Ectodermal cell (in vitro differentiated cells): Measurements from ENCODE around the gene DCDC2C.

Experiments
- H3K27ac ChIP-seq: 2 replicates; pipeline ENCODE4 v1.7.0; 2013; ENCODE audit warnings: mild to moderate bottlenecking, low read depth, low read length; ENCODE audit not compliant: insufficient read depth, poor library complexity, severe bottlenecking
- H3K27me3 ChIP-seq: 2 replicates; pipeline ENCODE4 v1.7.0; 2013; ENCODE audit warnings: mild to moderate bottlenecking, low read length; ENCODE audit not compliant: insufficient read depth, control insufficient read depth, poor library complexity, severe bottlenecking
- H3K36me3 ChIP-seq: one replicate; pipeline ENCODE4 v1.7.0; 2013; ENCODE audit warnings: low read length; ENCODE audit not compliant: control insufficient read depth, insufficient read depth
- H3K4me1 ChIP-seq: one replicate; pipeline ENCODE4 v1.7.0; 2013; ENCODE audit warnings: low read length; ENCODE audit not compliant: control insufficient read depth, insufficient read depth
- H3K4me3 ChIP-seq: 2 replicates; pipeline ENCODE4 v1.7.0; 2013; ENCODE audit warnings: low read depth, low read length, control low read depth; ENCODE audit not compliant: insufficient read depth
- H3K9me3 ChIP-seq: 2 replicates; pipeline ENCODE4 v1.7.0; 2013; ENCODE audit warnings: mild to moderate bottlenecking, low read length, moderate library complexity; ENCODE audit not compliant: control insufficient read depth
- WGBS, 2 experiments: methylation state at CpG; one replicate each; pipeline ENCODE4 v1.1.7; 2013; ENCODE audit warnings: missing lambda C conversion rate in 2 of 2; 5-methylcytosine and 5-hydroxymethylcytosine counted together

Gene DCDC2C

GRCh38 chr2:3780477-3781402, 77.4 kb downstream of the DCDC2C start:
- Histone ChIP-seq H3K27ac (no peak overlapping the region), H3K9me3 (no peaks in the 10 kb centered on the region), H3K4me3 (no peak overlapping the region), H3K27me3 (no peaks in the 10 kb centered on the region), H3K4me1 (no peaks in the 10 kb centered on the region), H3K36me3 (no peaks in the 10 kb centered on the region)
- WGBS, 2 experiments: 61 to 64% methylated on average over 23 of the region's 23 CpGs

GRCh38 chr2:3784731-3785130, 81.4 kb downstream of the DCDC2C start:
- Histone ChIP-seq H3K27me3 (no peaks in the 10 kb centered on the region), H3K4me1 (no peaks in the 10 kb centered on the region), H3K4me3 (no peak overlapping the region), H3K36me3 (no peaks in the 10 kb centered on the region), H3K9me3 (no peaks in the 10 kb centered on the region), H3K27ac (no peak overlapping the region)
- 85 to 91% methylated on average over 4 of the region's 4 CpGs for WGBS, 2 experiments

GRCh38 chr2:3785220-3785889, 82.0 kb downstream of the DCDC2C start:
- H3K27ac ChIP-seq: no peak overlapping the region

GRCh38 chr2:3785890-3786273, 82.5 kb downstream of the DCDC2C start:
- Histone ChIP-seq H3K27ac (no peak overlapping the region), H3K4me1 (no peaks in the 10 kb centered on the region), H3K9me3 (no peaks in the 10 kb centered on the region), H3K27me3 (no peaks in the 10 kb centered on the region), H3K36me3 (no peaks in the 10 kb centered on the region), H3K4me3 (no peak overlapping the region)
- WGBS, 2 experiments: 96 to 97% methylated on average over 10 of the region's 10 CpGs

More at GRCh38 chr2:3785220-3785889, 82.0 kb downstream of the DCDC2C start:
- no peaks in the 10 kb centered on the region for H3K9me3 ChIP-seq
- no peaks in the 10 kb centered on the region for H3K4me1 ChIP-seq
- H3K4me3 ChIP-seq: no peak overlapping the region
- 81 to 82% methylated on average over 15 of the region's 15 CpGs for WGBS, 2 experiments
- H3K36me3 ChIP-seq: no peaks in the 10 kb centered on the region
- no peaks in the 10 kb centered on the region for H3K27me3 ChIP-seq

- H3K36me3 ChIP-seq: no peaks in the 10 kb centered on the region
- H3K4me1 ChIP-seq: no peaks in the 10 kb centered on the region
- H3K9me3 ChIP-seq: no peaks in the 10 kb centered on the region
- no peaks in the 10 kb centered on the region for H3K27me3 ChIP-seq
- no peak overlapping the region for H3K27ac ChIP-seq
- no peak overlapping the region for H3K4me3 ChIP-seq
Measured at GRCh38 chr2:3787768-3788167, 84.4 kb downstream of the DCDC2C start.

- Histone ChIP-seq H3K27ac (no peak overlapping the region), H3K27me3 (no peaks in the 10 kb centered on the region), H3K9me3 (no peaks in the 10 kb centered on the region), H3K4me3 (no peak overlapping the region), H3K36me3 (no peaks in the 10 kb centered on the region), H3K4me1 (no peaks in the 10 kb centered on the region)
- WGBS, 2 experiments: 67 to 73% methylated on average over 1 of the region's 1 CpG
Measured at GRCh38 chr2:3789256-3789655, 85.9 kb downstream of the DCDC2C start.

- Histone ChIP-seq H3K4me3 (no peak overlapping the region), H3K27ac (no peak overlapping the region), H3K9me3 (no peaks in the 10 kb centered on the region), H3K27me3 (no peaks in the 10 kb centered on the region), H3K36me3 (no peaks in the 10 kb centered on the region), H3K4me1 (no peaks in the 10 kb centered on the region)
- WGBS, 2 experiments: 95 to 96% methylated on average over 5 of the region's 5 CpGs
Measured at GRCh38 chr2:3793249-3793648, 89.9 kb downstream of the DCDC2C start.

GRCh38 chr2:3801506-3801905, 98.1 kb downstream of the DCDC2C start:
- Histone ChIP-seq H3K27ac (no peak overlapping the region), H3K4me1 (no peaks in the 10 kb centered on the region), H3K4me3 (no peak overlapping the region), H3K9me3 (no peaks in the 10 kb centered on the region), H3K27me3 (no peaks in the 10 kb centered on the region), H3K36me3 (no peaks in the 10 kb centered on the region)
- 92 to 94% methylated on average over 4 of the region's 4 CpGs for WGBS, 2 experiments

GRCh38 chr2:3805201-3805939, 102.0 kb downstream of the DCDC2C start:
- no peaks in the 10 kb centered on the region for H3K36me3 ChIP-seq
- WGBS, 2 experiments: 57 to 62% methylated on average over 15 of the region's 15 CpGs

GRCh38 chr2:3806168-3806567, 102.8 kb downstream of the DCDC2C start:
- Histone ChIP-seq H3K9me3 (peaks cover 2% of the 10 kb centered on the region), H3K27me3 (no peaks in the 10 kb centered on the region), H3K4me3 (no peak overlapping the region), H3K36me3 (no peaks in the 10 kb centered on the region), H3K4me1 (no peaks in the 10 kb centered on the region), H3K27ac (no peak overlapping the region)
- 84 to 87% methylated on average over 10 of the region's 10 CpGs for WGBS, 2 experiments

More at GRCh38 chr2:3805201-3805939, 102.0 kb downstream of the DCDC2C start:
- Histone ChIP-seq H3K4me3 (no peak overlapping the region), H3K27ac (no peak overlapping the region), H3K27me3 (no peaks in the 10 kb centered on the region), H3K4me1 (no peaks in the 10 kb centered on the region), H3K9me3 (peaks cover 2% of the 10 kb centered on the region)
